Measurements from ENCODE around the gene ZNG1B.
"Not testable (repeated sequence)": the region's sequence is repeated elsewhere in the genome, so short reads cannot be mapped to it uniquely, and the experiment has no call there.

Gene ZNG1B

DNA sequence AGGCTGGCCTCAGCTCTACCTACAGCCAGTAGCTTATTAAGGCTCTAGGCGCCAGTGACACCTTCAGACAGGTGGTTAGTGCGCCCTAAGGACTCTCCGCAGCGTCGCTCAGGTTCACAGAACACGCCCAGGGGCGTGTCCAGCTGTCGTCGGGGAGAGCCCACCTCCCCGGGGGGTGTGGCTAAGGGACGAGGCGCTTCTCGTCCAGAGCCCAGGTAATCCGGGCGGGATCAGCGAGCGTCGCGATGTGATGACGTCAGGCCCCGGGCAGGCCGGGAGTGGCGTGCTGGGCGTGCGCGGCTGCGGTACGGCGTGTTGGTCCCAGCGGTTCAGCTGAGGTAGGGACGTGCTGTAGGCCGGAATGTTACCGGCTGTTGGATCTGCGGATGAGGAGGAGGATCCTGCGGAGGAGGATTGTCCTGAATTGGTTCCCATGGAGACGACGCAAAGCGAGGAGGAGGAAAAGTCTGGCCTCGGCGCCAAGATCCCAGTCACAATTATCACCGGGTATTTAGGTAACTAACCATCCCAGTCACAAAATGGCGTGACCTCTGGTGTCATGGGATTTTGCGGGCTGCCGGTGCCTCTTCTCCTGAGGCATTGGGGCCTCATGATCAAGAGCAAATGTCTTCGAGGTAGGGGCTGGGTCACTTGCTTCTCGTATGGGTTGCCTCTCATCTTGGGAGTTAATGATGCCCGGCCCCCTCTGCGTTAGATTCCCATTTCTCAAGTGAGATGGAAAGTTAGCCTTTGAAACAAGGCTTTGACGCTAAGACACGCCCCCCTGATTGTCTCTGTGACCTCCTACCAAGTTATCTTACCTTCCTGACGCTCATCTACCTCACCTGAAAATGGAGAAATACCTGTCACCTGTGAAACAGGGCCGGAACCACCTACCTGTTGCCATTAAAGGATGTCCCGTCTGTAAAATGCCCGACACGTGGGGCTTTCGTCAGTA lies at the start of gene ZNG1B:
Gene ZNG1B, plus strand, starts transcription at position 184 of the 958 bp plus-strand sequence. Its CDS starts 178 bp downstream, at position 362.
- not testable (repeated sequence) for DNase-seq

DNA sequence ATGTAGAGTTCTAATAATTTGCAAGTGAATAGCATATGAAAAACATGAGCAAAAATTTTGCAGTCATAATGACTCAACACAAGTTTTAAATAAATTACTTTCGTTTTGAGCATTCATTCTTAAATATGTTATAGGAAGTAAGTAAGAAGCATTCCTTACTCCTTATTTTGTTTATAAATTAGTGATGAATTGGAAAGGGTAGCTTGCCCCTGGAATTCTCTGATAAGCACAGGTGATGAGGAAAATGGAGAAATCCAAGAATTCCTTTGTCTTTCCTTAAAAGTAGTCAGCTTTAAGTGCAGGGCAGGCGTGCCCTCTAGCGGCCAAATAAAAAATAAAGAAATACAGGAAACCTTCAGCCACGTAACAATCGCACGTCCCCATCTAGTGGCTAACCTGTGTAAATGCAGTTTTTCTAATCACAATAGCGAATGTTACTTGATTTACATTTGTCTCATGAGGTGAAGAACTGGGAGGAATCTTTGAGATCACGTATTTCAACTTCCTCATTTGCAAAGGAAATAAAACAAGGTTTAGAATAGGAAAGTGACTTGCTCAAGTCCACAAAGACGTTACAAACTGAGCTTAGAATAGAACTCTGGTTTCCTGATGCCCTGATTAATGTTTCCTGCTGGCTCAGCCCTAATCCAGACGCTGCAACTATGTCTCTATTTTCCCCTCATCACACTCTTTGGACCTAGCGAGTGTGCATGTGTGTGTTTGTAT lies 47.2 kb upstream of the ZNG1B start:
- no peak for DNase-seq

DNA sequence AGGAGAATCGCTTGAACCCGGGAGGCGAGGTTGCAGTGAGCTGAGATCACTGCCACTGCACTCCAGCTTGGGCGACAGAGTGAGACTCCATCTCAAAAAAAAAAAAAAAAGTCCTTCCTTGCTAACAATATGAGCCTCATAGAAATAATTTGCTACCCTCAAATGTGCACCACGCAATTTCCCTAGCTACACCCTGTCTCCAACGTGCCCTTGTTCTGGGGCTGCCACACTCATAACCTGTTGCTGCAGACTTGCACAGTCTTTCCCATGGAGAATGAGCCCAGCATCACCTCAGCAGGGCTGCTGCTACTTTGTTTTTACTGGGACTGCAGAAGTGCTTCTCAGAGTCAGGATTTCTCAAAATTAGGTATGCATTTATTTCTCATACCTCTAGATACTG lies 46.4 kb upstream of the ZNG1B start:
- no peak for DNase-seq

GRCh38 chr2:113406114-113406513 lies 31.4 kb upstream of the ZNG1B start:
- DNase-seq = no peak

DNA sequence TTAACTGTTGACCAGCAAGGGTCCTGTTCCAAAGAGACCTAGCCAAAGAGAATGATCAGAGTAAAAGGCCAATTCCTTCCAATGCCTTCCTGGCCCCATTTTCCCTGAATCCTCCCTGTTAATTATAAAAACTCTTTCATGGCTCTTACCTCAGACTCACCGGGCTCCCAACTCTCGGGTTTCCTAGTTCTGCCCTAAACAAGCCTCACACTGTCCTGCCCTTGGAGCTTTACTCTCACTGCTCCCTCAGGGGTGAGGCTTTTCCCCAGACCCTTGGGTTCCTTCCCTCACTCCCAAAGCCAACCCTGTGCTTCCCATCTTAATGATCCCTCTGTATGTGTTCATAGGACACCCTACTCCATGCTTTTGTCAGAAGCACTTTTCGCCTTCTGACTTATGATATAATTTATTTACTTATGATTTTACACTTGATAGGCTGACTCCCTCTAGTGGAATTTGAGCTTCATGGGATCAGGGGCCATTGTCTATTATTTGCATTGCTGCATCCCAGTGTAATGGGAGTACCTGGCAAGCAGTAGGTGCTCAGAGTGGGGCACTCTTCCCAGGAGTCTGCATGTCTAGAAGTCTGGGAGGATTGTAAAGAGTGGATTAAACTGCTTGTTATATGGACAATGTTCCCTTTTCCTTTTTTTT lies 29.9 kb upstream of the ZNG1B start:
- no peak for DNase-seq

DNA sequence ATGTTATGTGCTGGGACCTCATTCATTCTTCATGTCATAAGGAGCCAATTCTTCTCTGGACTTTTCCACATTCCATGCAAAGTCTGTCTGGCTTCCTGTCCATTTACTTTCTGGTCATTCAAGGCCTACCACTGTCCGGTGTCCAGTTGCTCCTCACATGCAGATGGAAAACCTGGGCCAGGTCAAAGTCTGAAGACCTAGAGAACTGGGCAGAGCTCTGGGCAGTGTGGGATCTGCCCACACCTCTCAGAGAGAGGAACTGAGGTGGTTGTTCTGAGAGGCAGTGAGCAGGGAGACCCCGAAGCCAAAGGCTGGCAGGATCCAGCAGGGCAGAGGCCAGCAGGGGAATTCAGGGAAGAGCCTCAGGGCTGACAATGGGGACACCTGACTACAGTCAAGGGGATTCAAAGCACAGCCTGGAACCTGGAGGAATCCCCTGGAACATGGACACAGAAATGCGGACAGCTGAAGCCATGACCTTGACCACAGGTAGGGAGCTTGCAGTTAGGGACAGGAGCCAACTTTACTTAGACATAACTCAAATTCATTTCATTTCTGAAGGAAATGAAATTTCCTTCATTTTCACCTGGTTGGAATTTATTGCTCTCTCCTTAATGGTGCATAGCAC lies 25.7 kb upstream of the ZNG1B start:
- DNase-seq = not testable (repeated sequence)

DNA sequence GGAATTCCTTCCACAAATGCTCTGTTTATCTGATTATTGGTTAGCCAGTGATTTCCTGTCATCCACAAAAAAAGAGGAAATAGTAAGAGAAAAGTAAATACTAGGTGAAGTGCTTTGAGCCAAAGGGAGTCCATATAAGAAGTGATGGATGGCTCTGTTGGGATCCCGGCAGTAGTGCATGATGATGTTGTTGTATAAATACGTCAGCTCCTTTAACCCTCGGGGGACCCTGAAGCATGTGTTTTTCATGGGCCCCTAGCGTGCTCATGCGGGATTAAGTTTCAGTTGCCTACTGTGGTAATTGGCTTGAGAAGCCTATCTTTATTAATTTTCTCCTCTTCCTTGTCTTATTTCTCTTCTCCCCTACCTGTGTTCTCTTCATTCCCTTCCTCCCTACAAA lies 24.7 kb upstream of the ZNG1B start:
- DNase-seq = not testable (repeated sequence)

DNA sequence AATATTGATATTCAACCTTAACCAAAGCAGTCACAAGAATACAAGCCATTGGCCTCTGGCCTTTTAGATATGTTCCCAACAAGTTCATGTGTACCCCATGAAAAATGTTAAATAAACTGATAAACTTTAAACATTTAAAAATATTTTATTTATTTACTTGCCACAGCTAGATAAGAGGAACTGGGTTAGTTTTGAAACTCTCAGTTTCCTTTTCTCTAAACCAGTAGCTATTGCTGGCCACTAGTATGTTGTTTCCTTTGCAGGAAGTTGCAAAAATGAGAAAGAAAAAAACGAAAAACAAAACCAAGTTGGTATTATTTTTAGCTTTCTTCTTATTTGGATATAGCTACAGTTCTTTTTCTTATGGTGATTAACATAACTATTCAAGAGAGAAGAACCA lies 5.7 kb upstream of the ZNG1B start:
- DNase-seq = not testable (repeated sequence)

DNA sequence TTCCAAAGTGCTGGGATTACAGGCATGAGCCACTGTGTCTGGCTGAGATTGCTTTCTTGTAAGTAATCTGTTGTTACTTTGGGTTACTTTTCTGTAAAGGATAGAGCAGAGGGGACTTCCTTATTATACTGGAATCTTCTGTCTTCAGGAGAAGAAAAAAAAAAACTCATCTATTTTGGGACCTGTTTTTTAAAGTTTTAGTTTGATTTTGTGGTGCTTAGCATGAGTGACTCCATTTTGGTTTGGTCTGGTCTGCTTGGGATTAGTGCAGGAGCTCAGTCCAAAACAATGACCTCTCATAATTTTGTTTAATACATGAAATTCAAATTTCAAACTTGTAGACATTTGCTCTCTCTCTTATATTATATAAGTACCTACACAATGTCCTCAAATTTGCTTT lies 4.0 kb upstream of the ZNG1B start:
- DNase-seq = not testable (repeated sequence)

- not testable (repeated sequence) for DNase-seq
Observed at GRCh38 chr2:113465770-113466169, 28.3 kb downstream of the ZNG1B start.

DNA sequence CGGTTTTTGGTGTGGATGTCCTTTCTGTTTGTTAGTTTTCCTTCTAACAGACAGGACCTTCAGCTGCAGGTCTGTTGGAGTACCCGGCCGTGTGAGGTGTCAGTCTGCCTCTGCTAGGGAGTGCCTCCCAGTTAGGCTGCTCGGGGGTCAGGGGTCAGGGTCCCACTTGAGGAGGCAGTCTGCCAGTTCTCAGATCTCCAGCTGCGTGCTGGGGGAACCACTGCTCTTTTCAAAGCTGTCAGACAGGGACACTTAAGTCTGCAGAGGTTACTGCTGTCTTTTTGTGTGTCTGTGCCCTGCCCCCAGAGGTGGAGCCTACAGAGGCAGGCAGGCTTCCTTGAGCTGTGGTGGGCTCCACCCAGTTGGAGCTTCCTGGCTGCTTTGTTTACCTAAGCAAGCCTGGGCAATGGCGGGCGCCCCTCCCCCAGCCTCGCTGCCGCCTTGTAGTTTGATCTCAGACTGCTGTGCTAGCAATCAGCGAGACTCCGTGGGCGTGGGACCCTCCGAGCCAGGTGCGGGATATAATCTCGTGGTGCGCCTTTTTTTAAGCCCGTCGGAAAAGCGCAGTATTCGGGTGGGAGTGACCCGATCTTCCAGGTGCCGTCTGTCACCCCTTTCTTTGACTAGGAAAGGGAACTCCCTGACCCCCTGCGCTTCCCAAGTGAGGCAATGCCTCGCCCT lies 39.3 kb downstream of the ZNG1B start:
- DNase-seq = not testable (repeated sequence)

DNA sequence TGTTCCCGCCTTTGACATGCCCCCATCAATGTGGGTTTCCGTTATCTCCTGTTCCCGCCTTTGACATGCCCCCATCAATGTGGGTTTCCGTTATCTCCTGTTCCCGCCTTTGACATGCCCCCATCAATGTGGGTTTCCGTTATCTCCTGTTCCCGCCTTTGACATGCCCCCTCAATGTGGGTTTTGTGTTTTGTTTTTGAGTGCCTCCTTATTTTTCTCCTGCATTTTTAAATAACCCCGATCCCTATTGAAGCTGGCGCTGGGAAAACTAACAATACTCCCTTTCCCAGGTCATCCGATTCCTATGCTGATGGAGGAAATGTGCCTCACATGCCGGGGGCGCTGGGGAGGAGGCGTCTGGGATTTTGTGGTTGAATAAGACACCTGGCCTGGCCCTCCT lies 59.0 kb downstream of the ZNG1B start:
- DNase-seq = not testable (repeated sequence)

- not testable (repeated sequence) for DNase-seq
Observed at GRCh38 chr2:113498365-113498764, 60.9 kb downstream of the ZNG1B start, which contains the start of gene FOXD4L1. TSS of gene FOXD4L1 (plus strand) at chr2:113498665. CDS start at chr2:113499257, 592 bp downstream.

GRCh38 chr2:113499019-113499885 lies 61.8 kb downstream of the ZNG1B start:
- not testable (repeated sequence) for DNase-seq

DNA sequence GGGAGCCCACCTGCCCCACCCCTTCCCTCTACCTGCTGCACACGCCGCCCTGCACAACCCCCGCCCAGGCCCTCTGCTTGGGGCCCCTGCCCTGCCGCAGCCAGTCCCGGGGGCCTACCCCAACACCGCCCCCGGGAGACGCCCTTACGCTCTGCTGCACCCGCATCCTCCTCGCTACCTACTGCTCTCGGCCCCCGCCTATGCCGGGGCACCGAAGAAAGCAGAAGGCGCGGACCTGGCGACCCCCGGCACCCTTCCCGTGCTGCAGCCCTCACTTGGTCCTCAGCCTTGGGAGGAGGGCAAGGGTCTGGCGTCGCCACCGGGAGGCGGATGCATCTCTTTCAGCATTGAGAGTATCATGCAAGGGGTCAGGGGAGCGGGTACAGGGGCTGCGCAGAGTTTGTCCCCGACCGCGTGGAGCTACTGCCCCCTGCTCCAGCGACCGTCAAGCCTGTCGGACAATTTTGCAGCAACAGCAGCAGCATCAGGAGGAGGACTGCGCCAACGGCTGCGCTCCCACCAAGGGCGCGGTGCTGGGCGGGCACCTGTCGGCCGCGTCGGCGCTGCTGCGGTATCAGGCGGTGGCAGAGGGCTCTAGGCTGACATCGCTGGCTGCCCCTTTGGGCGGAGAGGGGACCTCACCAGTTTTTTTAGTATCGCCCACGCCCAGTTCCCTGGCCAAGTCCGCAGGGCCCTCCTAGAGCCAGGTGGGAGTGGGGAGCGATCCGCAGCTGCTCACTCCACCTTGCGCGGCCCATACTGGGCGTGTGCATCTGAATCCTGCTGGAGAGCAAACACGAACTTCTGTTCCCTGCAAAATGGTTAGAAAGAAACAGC lies 62.6 kb downstream of the ZNG1B start:
- not testable (repeated sequence) for DNase-seq

- DNase-seq = not testable (repeated sequence)
Observed at GRCh38 chr2:113500723-113501038, 63.2 kb downstream of the ZNG1B start.

DNA sequence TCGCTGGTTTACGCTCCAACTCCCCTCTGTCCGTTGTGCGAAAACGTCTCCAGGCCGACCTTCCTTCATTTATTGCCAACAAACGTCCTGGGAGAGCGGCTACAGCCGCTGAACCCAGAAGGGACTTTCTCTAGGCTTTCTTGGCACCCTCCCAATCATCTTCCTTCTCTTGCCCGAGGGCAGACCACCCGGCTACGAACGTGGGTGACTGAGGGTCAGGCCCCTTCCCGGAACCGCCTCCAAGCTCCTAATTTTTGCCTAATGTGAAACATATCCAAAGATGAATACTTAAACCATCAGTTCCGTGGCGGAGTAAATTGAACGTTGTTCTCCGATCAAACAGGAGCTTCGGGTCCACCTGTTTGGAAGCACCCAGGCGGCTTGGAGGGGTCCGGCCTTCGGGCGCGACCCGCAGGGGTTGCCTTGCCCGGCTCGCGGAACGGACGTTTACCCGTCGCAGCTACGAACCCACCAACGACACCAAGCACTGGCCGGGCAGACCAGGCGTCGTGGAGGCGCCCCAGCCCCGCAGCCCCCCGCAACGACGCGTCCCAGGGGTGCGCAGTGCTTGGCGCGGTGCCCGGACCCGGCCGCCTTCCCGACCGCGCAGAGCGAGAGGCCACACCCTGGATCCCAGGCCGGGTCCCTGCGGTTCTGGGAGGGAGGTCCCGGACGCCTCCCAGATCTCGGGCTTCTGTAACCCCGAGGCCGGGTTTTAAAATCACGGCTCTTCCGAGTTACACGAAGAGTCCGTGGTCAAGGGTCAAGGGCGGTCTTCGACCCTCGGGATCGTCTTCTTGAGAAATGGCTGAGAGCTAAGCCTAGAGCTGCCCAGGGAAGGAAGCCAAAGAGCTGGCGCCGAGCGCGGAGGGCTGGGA lies 65.0 kb downstream of the ZNG1B start:
- DNase-seq = not testable (repeated sequence)

DNA sequence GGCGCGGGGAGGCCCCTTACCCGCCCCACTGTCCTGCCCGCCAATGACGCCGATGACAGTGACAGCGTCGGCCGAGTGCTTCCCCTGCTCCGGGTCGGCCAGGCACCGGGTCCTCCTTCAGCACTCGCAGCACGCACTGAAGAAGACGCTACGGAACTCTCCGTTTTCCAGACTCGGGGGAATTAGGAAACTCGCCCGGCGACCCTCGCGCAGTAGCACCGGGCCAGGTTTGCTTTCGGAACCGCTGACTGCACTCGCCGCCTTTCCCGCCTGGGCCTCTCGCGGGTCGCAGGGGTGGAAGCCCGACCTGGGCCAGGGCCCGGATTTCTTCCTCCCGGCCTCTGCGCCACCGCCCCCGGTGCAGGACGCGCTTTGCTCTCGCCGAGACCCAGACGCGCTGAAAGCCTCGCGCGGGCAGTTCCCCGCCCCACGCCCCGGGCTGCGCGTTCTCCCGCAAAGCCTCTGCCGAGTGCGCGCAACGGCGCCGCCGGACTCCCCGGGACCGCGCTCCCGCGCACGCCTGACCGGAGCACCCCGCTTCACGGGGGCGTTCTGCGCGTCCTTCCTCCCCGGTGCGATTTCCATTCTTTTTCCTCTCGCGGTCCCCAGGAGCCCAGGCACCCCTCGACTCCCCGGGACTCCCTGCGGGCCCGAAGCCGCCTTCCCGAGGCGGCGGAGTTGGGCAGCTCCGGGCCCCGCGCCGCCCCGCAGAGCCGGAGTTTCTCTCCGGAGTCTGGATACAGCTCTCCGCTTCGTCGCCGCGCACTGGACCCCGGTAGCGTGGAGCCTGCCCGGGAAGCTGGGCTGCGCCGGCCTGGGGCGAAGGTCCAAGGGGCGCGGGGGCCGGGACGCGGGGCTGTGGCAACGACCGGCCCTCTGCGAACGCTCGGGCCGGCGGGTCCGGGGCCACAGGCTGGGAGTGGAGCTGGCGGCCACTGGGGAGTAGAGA lies 65.9 kb downstream of the ZNG1B start:
- not testable (repeated sequence) for DNase-seq
